Measurements from ENCODE around the gene CRACDL. TPM values are rescaled to one million over a fixed set of nuclear protein-coding genes. Genes with fewer than 3 reads are reported as not detected.

Gene CRACDL
- total RNA-seq, 2 experiments from 2014 or later = 0.04 to 0.15 TPM

DNA sequence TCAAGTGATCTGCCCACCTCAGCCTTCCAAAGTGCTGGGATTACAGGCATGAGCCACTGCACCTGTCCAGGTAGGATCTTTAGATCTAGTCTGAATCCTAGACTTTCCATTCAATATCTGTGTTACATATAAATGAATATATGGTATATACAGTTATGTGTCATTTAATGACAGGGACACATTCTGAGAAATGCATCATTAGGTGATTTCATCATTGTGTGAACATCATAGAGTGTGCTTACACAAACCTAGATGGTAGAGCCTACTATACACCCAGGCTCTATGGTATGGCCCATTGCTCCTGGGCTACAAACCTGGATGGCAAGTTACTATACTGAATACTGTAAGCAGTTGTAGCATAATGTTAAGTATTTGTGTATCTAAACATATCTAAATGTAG, 189.6 kb downstream of the CRACDL start:
- ChIA-PET CTCF (no interaction called here), POLR2A (no interaction called here)

DNA sequence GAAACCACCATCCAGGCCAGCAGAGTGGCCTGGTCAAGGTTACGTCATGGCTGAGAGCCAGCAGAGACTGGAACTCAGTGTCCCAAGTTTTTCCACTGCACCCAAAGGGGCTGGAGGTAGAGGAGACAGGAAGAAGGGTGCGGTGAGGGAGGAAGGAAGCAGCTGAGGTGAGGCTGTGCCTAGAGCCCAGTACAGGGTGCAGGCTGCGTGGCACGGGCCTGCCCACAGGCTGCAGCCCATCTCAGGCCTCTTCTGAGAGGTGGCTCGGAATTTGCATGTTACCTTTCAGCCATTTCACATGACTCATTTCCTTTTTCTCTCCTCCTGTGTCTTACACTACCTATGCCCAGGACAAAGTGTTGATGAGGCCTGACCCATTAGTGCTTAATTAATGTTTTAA, 191.4 kb downstream of the CRACDL start:
- ChIA-PET CTCF (interaction anchor here (1.8 kb wide), 1 partner anchor 27 kb away, joined by 5 read pairs; no protein-coding TSS in a partner anchor), POLR2A (no interaction called here)

Other genes with a start within 250 kb of the CRACDL start
- gene MGAT4A, start 205.1 kb downstream of the CRACDL start, total RNA-seq = 10 to 100 TPM; 45.2 to 48.7 TPM
- gene C2orf15, start 205.5 kb upstream of the CRACDL start, total RNA-seq = under 1 TPM; 0.80 to 0.82 TPM
- 1 to 10 TPM; 4.7 to 7.1 TPM for gene TSGA10, start 218.7 kb upstream of the CRACDL start, total RNA-seq
- 1 to 10 TPM; 4.3 TPM for gene LIPT1, start 218.7 kb upstream of the CRACDL start, total RNA-seq
- gene MITD1, start 244.8 kb upstream of the CRACDL start, total RNA-seq = 10 to 100 TPM; 51.2 to 52.7 TPM
- gene MRPL30, start 245.0 kb upstream of the CRACDL start, total RNA-seq = 10 to 100 TPM; 30.5 to 31.6 TPM